ENCODE measurements around the gene ISG20.

DNA sequence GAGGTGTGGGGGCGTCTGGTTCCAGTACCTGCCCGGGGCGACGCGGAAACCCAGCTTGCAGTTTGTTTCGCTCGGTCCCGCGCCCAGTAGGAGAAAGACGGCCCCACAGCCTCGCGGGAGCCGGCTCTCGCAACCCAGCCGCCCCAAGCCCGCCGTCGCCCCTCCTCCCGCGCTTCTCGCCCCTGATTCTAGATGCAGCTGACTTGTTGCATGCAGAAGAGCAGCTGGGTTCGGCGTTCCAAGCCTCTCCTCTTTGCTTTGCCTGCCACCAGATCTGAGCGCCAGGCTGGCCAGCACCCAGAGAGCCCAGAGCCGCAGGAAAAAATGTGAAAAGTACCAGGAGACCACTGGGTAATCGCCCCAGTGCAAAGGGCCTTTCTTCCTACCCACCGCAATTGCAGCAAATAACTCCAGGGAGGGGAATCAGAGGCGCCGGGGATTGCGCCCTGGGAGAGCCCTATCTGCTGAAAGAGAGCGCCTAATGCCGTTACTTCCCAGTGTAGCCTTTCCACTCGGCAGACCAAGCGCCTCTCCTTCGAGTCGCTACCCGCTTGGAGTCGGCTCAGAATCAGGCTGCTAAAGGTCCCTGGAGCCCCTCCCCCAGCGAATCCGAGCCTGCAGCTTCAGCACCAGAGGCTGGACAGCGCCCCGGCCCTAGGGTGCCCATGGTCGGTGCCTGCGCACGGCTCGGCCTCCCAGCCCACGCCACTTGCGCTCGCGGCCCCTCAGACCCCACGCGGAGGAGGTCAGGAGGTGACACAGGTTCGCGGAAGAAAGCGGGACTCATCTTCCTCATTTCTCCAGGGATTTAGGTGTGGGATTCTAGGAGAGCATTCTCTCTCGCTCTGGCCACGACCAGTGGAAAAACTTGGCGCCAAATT, 33.4 kb upstream of the ISG20 start:
- TF ChIP-seq, protein P1, sequence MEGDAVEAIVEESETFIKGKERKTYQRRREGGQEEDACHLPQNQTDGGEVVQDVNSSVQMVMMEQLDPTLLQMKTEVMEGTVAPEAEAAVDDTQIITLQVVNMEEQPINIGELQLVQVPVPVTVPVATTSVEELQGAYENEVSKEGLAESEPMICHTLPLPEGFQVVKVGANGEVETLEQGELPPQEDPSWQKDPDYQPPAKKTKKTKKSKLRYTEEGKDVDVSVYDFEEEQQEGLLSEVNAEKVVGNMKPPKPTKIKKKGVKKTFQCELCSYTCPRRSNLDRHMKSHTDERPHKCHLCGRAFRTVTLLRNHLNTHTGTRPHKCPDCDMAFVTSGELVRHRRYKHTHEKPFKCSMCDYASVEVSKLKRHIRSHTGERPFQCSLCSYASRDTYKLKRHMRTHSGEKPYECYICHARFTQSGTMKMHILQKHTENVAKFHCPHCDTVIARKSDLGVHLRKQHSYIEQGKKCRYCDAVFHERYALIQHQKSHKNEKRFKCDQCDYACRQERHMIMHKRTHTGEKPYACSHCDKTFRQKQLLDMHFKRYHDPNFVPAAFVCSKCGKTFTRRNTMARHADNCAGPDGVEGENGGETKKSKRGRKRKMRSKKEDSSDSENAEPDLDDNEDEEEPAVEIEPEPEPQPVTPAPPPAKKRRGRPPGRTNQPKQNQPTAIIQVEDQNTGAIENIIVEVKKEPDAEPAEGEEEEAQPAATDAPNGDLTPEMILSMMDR (IDR thresholded peaks at IDR 0.05; ENCODE audit: low read depth, low read length) = no peak
- no peak for TF ChIP-seq EZH2phosphoT487 (IDR thresholded peaks at IDR 0.05; ENCODE audit: low read depth)
